Central memory CD8-positive, alpha-beta T cell (primary cell): ENCODE results near the gene HBE1.
"Not testable (repeated sequence)": the region's sequence is repeated elsewhere in the genome, so short reads cannot be mapped to it uniquely, and the experiment has no call there.

Experiments used
- ATAC-seq: fragments of 150-1000 bp; cut with Tn5 transposase; replicated peaks from 2 replicates; pipeline ENCODE4 v1.10.0; 2022; ENCODE audit warnings: mild to moderate bottlenecking, moderate FRiP score, moderate number of reproducible peaks; ENCODE audit not compliant: poor library complexity, severe bottlenecking; ENCODE audit errors: extremely low read depth
- DNase-seq, 2 donors: peaks; one replicate each; pipeline ENCODE4 v3.0.0; 2021; ENCODE audit warnings: low spot score in 2 of 2
- H3K27ac Mint-ChIP-seq: one replicate; pipeline ENCODE4 v1.8.0; 2022; ENCODE audit warnings: low read depth, mild to moderate bottlenecking, moderate library complexity, mixed read lengths
- H3K27me3 Mint-ChIP-seq: one replicate; pipeline ENCODE4 v1.8.0; 2022; ENCODE audit warnings: mixed read lengths
- H3K36me3 Mint-ChIP-seq: one replicate; pipeline ENCODE4 v1.8.0; 2022; ENCODE audit warnings: mild to moderate bottlenecking, moderate library complexity, mixed read lengths; ENCODE audit not compliant: insufficient read depth
- H3K4me1 Mint-ChIP-seq: one replicate; pipeline ENCODE4 v1.8.0; 2022; ENCODE audit warnings: mixed read lengths
- H3K4me3 Mint-ChIP-seq: one replicate; pipeline ENCODE4 v1.8.0; 2022; ENCODE audit warnings: mild to moderate bottlenecking, moderate library complexity, mixed read lengths
- H3K9me3 Mint-ChIP-seq: one replicate; pipeline ENCODE4 v1.8.0; 2022; ENCODE audit warnings: mixed read lengths

The HBE1 gene

GRCh38 chr11:5258543-5259262, 11.0 kb downstream of the HBE1 start:
- DNase-seq (no peak), ATAC-seq (no peak)
- Mint-ChIP-seq H3K27ac (no peak overlapping the region), H3K4me1 (no peaks in the 10 kb centered on the region), H3K4me3 (no peak overlapping the region), H3K27me3 (peaks cover 14% of the 10 kb centered on the region), H3K9me3 (peaks cover 14% of the 10 kb centered on the region), H3K36me3 (no peaks in the 10 kb centered on the region)

GRCh38 chr11:5257296-5257695, 12.4 kb downstream of the HBE1 start:
- H3K27ac Mint-ChIP-seq: no peak overlapping the region
- H3K27me3 Mint-ChIP-seq: peaks cover 14% of the 10 kb centered on the region
- no peak overlapping the region for H3K4me3 Mint-ChIP-seq
- peaks cover 14% of the 10 kb centered on the region for H3K9me3 Mint-ChIP-seq
- no peak for DNase-seq
- ATAC-seq: no peak
- H3K36me3 Mint-ChIP-seq: no peaks in the 10 kb centered on the region
- no peaks in the 10 kb centered on the region for H3K4me1 Mint-ChIP-seq

GRCh38 chr11:5254646-5255413, 14.9 kb downstream of the HBE1 start, which contains the start of gene HBG2:
Gene HBG2, minus strand, starts transcription at chr11:5254781. Its CDS starts 53 bp downstream, at chr11:5254728.
- not testable (repeated sequence) for ATAC-seq

GRCh38 chr11:5254023-5254422, 15.7 kb downstream of the HBE1 start:
- H3K9me3 Mint-ChIP-seq, H3K36me3 Mint-ChIP-seq, H3K4me3 Mint-ChIP-seq, DNase-seq, H3K4me1 Mint-ChIP-seq, ATAC-seq, H3K27ac Mint-ChIP-seq: not testable (repeated sequence)
- H3K27me3 Mint-ChIP-seq: peaks cover 14% of the 10 kb centered on the region

More at GRCh38 chr11:5254646-5255413, 14.9 kb downstream of the HBE1 start, which contains the start of gene HBG2:
- not testable (repeated sequence) for H3K4me3 Mint-ChIP-seq, H3K4me1 Mint-ChIP-seq, H3K36me3 Mint-ChIP-seq, H3K27ac Mint-ChIP-seq, DNase-seq
- Mint-ChIP-seq H3K9me3 (peaks cover 14% of the 10 kb centered on the region), H3K27me3 (peaks cover 14% of the 10 kb centered on the region)

- H3K9me3 Mint-ChIP-seq, H3K36me3 Mint-ChIP-seq, H3K27ac Mint-ChIP-seq, H3K4me3 Mint-ChIP-seq, ATAC-seq, H3K4me1 Mint-ChIP-seq, DNase-seq: not testable (repeated sequence)
- peaks cover 14% of the 10 kb centered on the region for H3K27me3 Mint-ChIP-seq
Measured at GRCh38 chr11:5253440-5253839, 16.3 kb downstream of the HBE1 start.

- H3K9me3 Mint-ChIP-seq: peaks cover 4% of the 10 kb centered on the region
- DNase-seq (no peak), ATAC-seq (no peak)
- no peak overlapping the region for H3K27ac Mint-ChIP-seq
- no peaks in the 10 kb centered on the region for H3K36me3 Mint-ChIP-seq
- no peaks in the 10 kb centered on the region for H3K4me1 Mint-ChIP-seq
- H3K27me3 Mint-ChIP-seq: peaks cover 14% of the 10 kb centered on the region
- H3K4me3 Mint-ChIP-seq: no peak overlapping the region
Measured at GRCh38 chr11:5252919-5253265, 16.9 kb downstream of the HBE1 start.

GRCh38 chr11:5252192-5252918, 17.4 kb downstream of the HBE1 start:
- Mint-ChIP-seq H3K4me3 (no peak overlapping the region), H3K4me1 (no peaks in the 10 kb centered on the region), H3K9me3 (no peaks in the 10 kb centered on the region), H3K36me3 (no peaks in the 10 kb centered on the region), H3K27ac (no peak overlapping the region), H3K27me3 (peaks cover 14% of the 10 kb centered on the region)
- DNase-seq (no peak), ATAC-seq (no peak)

- peaks cover 14% of the 10 kb centered on the region for H3K27me3 Mint-ChIP-seq
- no peaks in the 10 kb centered on the region for H3K36me3 Mint-ChIP-seq
- ATAC-seq: no peak
- no peak for DNase-seq
- no peaks in the 10 kb centered on the region for H3K9me3 Mint-ChIP-seq
- H3K4me3 Mint-ChIP-seq: no peak overlapping the region
- no peak overlapping the region for H3K27ac Mint-ChIP-seq
- no peaks in the 10 kb centered on the region for H3K4me1 Mint-ChIP-seq
Measured at GRCh38 chr11:5251746-5252145, 18.0 kb downstream of the HBE1 start.

- DNase-seq: no peak
- no peak for ATAC-seq
- Mint-ChIP-seq H3K9me3 (no peaks in the 10 kb centered on the region), H3K27ac (no peak overlapping the region), H3K36me3 (no peaks in the 10 kb centered on the region), H3K4me1 (no peaks in the 10 kb centered on the region), H3K4me3 (no peak overlapping the region), H3K27me3 (peaks cover 8% of the 10 kb centered on the region)
Measured at GRCh38 chr11:5250543-5251204, 19.1 kb downstream of the HBE1 start.

- H3K27ac Mint-ChIP-seq, H3K4me1 Mint-ChIP-seq, H3K27me3 Mint-ChIP-seq, H3K36me3 Mint-ChIP-seq, DNase-seq, ATAC-seq, H3K9me3 Mint-ChIP-seq, H3K4me3 Mint-ChIP-seq: not testable (repeated sequence)
Measured at GRCh38 chr11:5249807-5250396, 19.8 kb downstream of the HBE1 start, which contains the start of gene HBG1. Gene HBG1, minus strand, starts transcription at chr11:5249857. Its CDS starts 53 bp downstream, at chr11:5249804.

GRCh38 chr11:5248498-5248897, 21.2 kb downstream of the HBE1 start:
- H3K9me3 Mint-ChIP-seq, H3K27ac Mint-ChIP-seq, ATAC-seq, H3K4me3 Mint-ChIP-seq, H3K27me3 Mint-ChIP-seq, H3K36me3 Mint-ChIP-seq, DNase-seq, H3K4me1 Mint-ChIP-seq: not testable (repeated sequence)
